Measurements from ENCODE around the gene ZCCHC24.

Gene ZCCHC24

DNA sequence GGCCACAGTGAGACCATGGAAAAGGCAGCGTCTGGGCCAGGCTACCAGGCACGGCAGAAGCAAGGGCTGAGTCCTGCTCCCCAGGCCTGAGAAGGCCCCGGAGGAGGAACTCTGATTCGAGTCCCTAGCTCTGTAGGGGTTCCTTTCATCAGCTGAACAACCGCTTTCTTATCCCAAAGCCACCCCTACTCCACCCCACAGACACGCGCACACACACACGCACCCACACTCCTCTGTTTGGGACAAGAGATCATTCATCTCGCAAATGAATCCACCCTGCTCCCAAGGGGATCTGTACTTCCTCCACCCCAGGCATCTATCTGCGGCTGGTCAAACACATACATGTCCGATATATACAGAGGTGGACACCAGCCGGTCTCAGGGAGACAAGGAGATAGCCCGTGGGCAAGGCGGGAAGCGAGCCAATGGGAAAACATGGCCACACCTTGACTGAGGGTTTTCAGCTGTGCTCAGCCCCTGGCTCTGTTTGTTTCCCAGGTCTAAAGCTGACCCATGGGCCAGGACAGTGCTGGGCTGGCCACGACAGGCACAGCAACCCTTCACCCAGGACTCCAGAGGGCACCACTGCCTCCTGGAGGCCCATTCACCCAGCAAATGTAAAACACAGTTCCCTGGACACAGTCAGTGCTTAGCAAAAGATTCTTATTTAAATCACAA lies 7.3 kb downstream of the ZCCHC24 start:
- no peak overlapping the region for H3K27ac ChIP-seq
- TF ChIP-seq ZFX (IDR thresholded peaks at IDR 0.05), result no peak

DNA sequence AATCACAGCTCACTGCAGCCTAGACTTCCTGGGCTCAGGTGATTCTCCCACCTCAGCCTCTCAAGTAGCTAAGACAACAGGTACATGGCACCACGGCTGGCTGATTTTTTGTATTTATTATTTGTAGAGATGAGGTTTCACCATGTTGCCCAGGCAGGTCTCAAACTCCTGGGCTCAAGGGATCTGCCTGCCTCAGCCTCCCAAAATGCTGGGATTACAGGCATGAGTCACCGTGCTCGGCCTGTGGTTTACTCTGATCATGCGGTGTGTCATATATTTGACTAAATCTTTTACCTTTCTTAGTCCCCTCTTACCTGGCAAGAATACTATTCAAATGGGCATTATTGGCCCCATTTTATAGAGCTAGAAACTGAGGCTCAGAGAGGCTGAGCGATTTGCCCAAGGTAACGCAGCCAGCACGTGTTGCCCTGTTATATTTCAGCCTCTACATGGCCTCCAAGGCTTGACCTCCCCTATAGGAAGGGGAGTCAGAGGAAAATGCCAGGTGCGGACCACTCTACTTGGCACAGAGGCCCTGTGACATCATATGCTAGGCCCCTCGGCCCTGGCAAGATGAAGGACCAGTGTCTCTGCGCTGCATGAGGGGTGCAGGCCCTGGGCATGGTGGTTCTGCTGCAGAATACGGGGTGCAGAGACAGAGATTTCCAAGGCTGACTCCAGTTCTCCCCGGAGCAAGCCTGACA lies 8.2 kb downstream of the ZCCHC24 start:
- no peak overlapping the region for H3K27ac ChIP-seq
- TF ChIP-seq, protein P1, sequence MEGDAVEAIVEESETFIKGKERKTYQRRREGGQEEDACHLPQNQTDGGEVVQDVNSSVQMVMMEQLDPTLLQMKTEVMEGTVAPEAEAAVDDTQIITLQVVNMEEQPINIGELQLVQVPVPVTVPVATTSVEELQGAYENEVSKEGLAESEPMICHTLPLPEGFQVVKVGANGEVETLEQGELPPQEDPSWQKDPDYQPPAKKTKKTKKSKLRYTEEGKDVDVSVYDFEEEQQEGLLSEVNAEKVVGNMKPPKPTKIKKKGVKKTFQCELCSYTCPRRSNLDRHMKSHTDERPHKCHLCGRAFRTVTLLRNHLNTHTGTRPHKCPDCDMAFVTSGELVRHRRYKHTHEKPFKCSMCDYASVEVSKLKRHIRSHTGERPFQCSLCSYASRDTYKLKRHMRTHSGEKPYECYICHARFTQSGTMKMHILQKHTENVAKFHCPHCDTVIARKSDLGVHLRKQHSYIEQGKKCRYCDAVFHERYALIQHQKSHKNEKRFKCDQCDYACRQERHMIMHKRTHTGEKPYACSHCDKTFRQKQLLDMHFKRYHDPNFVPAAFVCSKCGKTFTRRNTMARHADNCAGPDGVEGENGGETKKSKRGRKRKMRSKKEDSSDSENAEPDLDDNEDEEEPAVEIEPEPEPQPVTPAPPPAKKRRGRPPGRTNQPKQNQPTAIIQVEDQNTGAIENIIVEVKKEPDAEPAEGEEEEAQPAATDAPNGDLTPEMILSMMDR (conservative IDR thresholded peaks at IDR 0.05), result no peak
- TF ChIP-seq ZFX (IDR thresholded peaks at IDR 0.05), result no peak

DNA sequence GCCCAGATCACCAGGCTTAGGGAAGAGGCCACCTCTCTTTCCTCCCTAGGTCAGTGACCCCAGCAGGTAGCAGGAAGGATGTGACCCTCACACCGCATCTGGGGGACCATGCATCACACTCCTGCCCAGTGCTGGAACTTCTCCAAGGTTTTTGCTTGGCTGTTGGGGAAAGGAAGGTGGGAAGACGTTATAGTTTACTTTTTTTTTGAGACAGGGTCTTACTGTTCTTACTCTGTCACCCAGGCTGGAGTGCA lies 8.6 kb downstream of the ZCCHC24 start:
- no peak overlapping the region for H3K27ac ChIP-seq

DNA sequence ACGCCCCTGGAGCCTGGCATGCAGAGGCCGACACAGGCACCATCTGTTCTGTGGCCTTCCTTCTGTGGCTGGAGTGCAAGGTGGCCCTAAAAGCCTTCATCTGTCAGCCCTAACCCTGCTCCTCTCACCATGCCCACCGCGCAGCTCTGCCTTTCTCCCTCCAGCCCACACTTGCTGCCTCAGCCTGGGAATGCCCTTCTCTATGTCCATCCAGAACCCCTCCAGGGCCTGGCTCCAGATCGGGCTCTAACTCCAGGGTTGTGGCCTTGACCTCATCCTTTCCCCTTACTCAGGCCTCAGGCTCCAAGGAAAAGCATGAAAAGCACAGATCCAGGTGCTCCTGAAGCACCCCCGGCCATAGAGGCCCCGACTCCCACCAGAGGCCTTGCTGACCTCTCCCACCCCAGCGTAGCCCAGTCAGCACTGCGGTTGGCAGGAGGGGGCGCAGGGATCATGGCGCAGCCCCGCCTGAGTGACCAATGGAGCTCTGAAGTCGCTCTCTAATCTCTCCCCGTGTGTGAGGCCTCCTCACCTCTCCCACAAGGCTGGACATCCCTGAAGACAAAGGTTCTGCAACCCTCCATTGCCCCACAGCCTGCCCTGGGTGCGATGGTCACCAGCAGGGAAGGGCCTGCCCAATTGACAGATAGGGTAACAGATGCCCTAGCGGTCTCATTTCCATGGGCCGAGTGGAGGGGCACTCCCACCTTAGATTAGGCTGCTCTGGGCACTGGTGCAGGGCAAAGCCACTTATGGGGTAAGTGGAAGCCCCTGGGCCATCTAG lies 9.2 kb downstream of the ZCCHC24 start:
- TF ChIP-seq, protein P1 (conservative IDR thresholded peaks at IDR 0.05), result no peak
- no peak for TF ChIP-seq ZFX (IDR thresholded peaks at IDR 0.05)
- H3K27ac ChIP-seq, result no peak overlapping the region

More for the DNA sequence above, 8.6 kb downstream of the ZCCHC24 start:
- no peak for TF ChIP-seq ZFX (IDR thresholded peaks at IDR 0.05)
- TF ChIP-seq, protein P1 (conservative IDR thresholded peaks at IDR 0.05), result no peak

DNA sequence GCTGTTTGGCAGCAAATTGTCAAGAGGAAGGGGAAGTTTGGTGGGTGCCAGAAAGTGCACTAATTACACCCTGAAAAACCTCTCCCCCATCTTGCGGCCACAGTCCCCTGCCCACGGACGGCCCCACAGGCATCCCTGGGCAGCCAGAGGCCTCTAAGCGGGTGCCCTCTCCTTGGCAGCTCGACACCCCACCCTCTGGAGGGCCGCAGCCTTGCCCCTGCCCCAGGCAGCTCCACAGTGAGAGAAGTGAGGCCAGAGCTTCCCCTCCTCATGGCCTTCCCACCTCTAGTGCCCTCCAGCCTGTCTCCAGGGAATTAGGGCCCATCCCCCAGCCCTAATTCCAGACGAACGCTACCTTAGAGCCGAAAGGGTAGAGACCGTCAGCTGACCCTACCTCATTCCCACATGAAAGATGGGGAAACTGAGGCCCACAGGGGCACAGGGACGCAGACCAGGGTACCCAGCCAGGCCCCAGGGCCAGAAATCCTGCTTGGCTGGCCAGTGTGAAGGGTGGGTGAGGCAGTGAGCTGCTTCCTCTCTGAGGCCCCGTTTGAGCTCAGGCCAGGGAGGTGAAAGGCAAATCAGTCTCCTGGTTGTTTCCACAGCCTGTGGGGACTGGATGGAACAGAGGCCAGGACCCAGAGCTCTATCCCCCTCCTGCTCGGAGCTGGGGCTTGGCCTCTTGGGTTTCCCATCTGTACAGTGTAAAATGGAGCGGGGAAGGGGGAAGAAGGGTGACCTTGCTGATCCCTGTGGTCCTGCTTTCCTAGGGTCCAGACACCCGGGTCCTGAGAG lies 10.0 kb downstream of the ZCCHC24 start:
- TF ChIP-seq, protein P1 (conservative IDR thresholded peaks at IDR 0.05), result no peak
- TF ChIP-seq ZFX (IDR thresholded peaks at IDR 0.05), result no peak
- no peak overlapping the region for H3K27ac ChIP-seq

DNA sequence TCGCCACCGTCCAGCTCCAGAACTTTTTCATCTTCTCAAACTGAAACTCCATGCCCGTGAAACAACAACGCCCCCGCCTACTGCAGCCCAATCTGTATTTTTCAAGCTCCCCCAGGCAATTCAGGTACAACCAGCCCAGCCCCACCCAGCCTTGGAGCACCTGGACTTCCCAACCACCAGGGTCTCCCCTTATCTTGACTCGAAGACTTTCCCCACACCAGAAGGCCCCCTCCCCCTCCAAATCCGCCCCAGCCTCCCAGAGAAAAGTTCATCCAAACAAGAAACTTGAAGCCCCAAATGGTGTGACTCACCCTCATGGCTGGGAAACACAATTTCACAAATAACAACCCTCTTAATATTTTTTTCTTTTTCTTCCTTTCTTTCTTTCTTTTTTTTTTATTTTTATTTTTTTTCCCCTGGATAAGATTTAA lies 10.6 kb downstream of the ZCCHC24 start:
- H3K27ac ChIP-seq, result no peak overlapping the region
- TF ChIP-seq, protein P1 (conservative IDR thresholded peaks at IDR 0.05), result no peak
- no peak for TF ChIP-seq ZFX (IDR thresholded peaks at IDR 0.05)

DNA sequence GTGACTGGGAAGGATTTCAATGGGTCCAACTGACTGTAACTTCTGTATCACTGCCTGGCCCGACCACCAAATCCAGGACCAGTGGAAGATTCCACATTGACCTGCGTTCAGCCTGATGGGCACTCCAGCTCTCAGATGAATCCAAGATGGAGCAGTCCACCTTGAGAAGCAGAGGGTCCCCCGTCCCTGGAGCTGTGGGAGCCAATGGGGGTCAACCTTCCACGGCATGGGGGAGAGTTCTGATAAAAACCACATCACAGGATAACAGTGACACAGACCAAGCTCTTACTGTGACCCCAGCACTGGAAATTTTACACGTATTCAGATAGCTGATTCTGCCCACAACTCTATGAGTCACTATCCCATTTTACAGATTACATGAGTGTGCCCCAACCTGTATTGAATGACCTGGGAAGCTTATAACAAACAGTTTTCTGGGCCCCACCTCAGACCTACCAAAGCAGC lies 11.2 kb downstream of the ZCCHC24 start:
- TF ChIP-seq, protein P1 (conservative IDR thresholded peaks at IDR 0.05), result no peak
- no peak for TF ChIP-seq ZFX (IDR thresholded peaks at IDR 0.05)
- no peak overlapping the region for H3K27ac ChIP-seq
